Fibroblast of the aortic adventitia (primary cell): ENCODE results near the gene SNX21. TPM values are rescaled to one million over a fixed set of nuclear protein-coding genes. Genes with fewer than 3 reads are reported as not detected.

Source experiments
- DNase-seq: peaks from one replicate; pipeline ENCODE4 v3.0.0-alpha.2; 2010; ENCODE audit warnings: low read depth
- H3K4me3 ChIP-seq: 2 replicates; pipeline ENCODE4 v1.5.1; 2011; ENCODE audit warnings: low read depth, mild to moderate bottlenecking, control low read depth, low read length, moderate library complexity
- CTCF ChIP-seq: IDR thresholded peaks from 2 replicates; pipeline ENCODE4 v1.5.1; 2011; ENCODE audit warnings: mild to moderate bottlenecking, low read length, control low read depth, inconsistent platforms; ENCODE audit not compliant: insufficient read depth
- total RNA-seq: library from RNA; depleted of rRNA; stranded (reverse); fragments of >200 nt; gene quantifications from 2 replicates; pipeline ENCODE4 v1.2.3, GENCODE V29; 2012; ENCODE audit warnings: low replicate concordance

SNX21 gene
- total RNA-seq, 1 donor, result 90.7 TPM

- TF ChIP-seq CTCF, result peak; percentile 76
- H3K4me3 ChIP-seq, result peak overlapping the region; percentile 85
- DNase-seq, result peak; percentile 78
Measured at GRCh38 chr20:45890077-45890984, 56.7 kb downstream of the SNX21 start.

GRCh38 chr20:45890985-45891983, 57.7 kb downstream of the SNX21 start, which contains the start of the genes CTSA and NEURL2:
CTSA (plus strand) TSS chr20:45891335; CDS start chr20:45891569, 234 bp downstream.
NEURL2 (minus strand) TSS chr20:45891208; CDS start chr20:45890991, 217 bp downstream.
- TF ChIP-seq CTCF, result no peak
- peak; percentile 93 for DNase-seq
- peak within 1 kb of the TSS; percentile 85 for H3K4me3 ChIP-seq

DNA sequence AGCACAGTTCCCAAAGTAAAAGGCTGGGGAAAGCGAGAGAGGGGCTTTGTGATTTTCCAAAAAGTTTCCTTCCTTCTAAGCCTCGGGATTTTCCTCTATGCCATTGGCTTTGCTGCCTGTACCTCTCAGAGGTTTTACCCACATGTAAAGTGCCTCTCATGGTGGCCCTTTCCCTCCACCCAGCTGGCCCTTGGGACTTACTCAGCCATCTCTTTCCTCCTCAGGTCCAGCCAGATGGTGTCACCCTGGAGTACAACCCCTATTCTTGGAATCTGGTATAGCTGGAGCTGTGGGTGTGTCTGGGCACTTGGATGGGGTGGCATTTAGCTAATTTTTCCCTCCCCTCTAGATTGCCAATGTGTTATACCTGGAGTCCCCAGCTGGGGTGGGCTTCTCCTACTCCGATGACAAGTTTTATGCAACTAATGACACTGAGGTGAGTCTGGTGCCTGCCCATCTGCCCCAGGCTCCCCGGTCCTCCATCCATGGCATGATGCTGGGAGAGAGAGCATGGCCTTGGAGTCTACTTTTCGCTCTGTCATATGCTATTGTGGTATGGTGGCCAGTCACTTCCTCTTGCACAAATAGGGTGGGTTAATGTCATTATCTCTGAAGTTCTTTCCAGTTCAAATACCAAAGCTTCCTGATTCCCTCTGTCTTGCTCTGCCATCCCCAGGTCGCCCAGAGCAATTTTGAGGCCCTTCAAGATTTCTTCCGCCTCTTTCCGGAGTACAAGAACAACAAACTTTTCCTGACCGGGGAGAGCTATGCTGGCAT, 58.6 kb downstream of the SNX21 start:
- peak overlapping the region; percentile 85 for H3K4me3 ChIP-seq
- TF ChIP-seq CTCF, result peak; percentile 25
- DNase-seq, result peak; percentile 36

Other genes with a start within 250 kb of the SNX21 start
- gene WFDC10A, start 204.1 kb upstream of the SNX21 start, total RNA-seq, result not detected in 2 replicates
- not detected in 2 replicates for gene WFDC9, start 202.5 kb upstream of the SNX21 start, total RNA-seq
- gene WFDC11, start 163.6 kb upstream of the SNX21 start, total RNA-seq, result not detected in 2 replicates
- not detected in 2 replicates for gene WFDC13, start 131.8 kb upstream of the SNX21 start, total RNA-seq
- not detected in 2 replicates for gene WFDC10B, start 128.8 kb upstream of the SNX21 start, total RNA-seq
- gene SPINT4, start 111.5 kb upstream of the SNX21 start, total RNA-seq, result not detected in 2 replicates
- 0.18 TPM in 1 of 2 replicates, not detected in the other for gene WFDC3, start 41.9 kb upstream of the SNX21 start, total RNA-seq
- gene DNTTIP1, start 41.8 kb upstream of the SNX21 start, total RNA-seq, result 17.4 and 26.4 TPM in 2 replicates
- gene UBE2C, start 21.2 kb upstream of the SNX21 start, total RNA-seq, result 0.49 and 53.3 TPM in 2 replicates
- 0.45 and 1.8 TPM in 2 replicates for gene TNNC2, start 6.5 kb upstream of the SNX21 start, total RNA-seq
- 17.7 and 25.8 TPM in 2 replicates for gene ACOT8, start 23.6 kb downstream of the SNX21 start, total RNA-seq
- 1.9 and 4.3 TPM in 2 replicates for gene ZSWIM3, start 23.8 kb downstream of the SNX21 start, total RNA-seq
- 4.0 and 15.1 TPM in 2 replicates for gene ZSWIM1, start 47.4 kb downstream of the SNX21 start, total RNA-seq
- 2.1 and 9.6 TPM in 2 replicates for gene SPATA25, start 53.8 kb downstream of the SNX21 start, total RNA-seq
- 6.8 and 7.0 TPM in 2 replicates for gene NEURL2, start 57.4 kb downstream of the SNX21 start, total RNA-seq
- gene CTSA, start 57.5 kb downstream of the SNX21 start, total RNA-seq, result 56.2 and 166 TPM in 2 replicates
- gene PLTP, start 78.4 kb downstream of the SNX21 start, total RNA-seq, result 66.9 and 107 TPM in 2 replicates
- gene PCIF1, start 100.9 kb downstream of the SNX21 start, total RNA-seq, result 12.1 and 15.9 TPM in 2 replicates
- 18.2 and 20.9 TPM in 2 replicates for gene ZNF335, start 138.4 kb downstream of the SNX21 start, total RNA-seq
- not detected in 2 replicates for gene MMP9, start 175.1 kb downstream of the SNX21 start, total RNA-seq
- not detected in 2 replicates for gene SLC12A5, start 195.4 kb downstream of the SNX21 start, total RNA-seq